ENCODE data around the gene HOXD9. TPM values are rescaled to one million over a fixed set of nuclear protein-coding genes. Genes with fewer than 3 reads are reported as not detected.

HOXD9 gene
- polyA plus RNA-seq, 1 of the 3 experiments (the other 2 are of a cell fraction): 4.8 TPM

DNA sequence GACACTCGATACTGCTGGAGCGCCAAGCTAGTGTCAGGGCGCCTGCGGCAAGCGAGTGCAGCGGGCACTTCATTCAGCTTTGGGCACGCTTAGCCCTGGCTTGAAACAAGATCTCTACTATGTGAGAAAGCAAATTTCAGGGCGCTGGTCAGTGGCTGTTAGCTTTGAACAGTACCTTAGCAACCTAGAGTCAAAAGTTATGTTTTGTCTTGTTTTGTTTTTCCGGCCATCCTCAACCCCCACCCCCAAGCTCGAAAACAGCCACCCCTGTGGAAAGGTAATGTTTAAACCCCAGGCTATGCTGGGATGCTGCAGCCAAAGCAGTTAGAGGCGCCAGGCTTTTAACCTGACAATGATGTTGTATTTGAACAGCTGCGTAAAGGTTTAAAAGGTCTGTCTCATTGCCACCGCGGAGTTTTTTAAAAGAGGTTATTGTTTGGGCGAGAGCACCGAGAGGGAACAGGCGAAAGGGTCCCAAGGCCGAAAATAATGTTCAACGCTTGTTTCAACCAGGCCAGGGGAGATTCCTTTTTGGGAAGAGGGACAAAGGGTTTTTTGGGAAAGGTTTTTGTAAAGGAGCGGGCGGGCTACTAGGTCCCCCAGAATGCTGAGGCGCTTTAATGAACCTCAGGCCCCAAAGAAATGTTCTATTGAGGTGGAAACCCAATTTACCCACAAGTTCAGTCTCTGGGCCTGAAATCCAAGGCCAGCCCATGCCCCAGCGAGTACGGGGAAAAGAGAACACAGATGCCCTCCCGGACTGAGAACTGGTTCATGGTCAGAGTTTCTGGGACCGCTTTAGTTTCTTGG is 8.2 kb upstream of the HOXD9 start:
- POLR2A ChIA-PET: no interaction called here
- H3F3A ChIP-seq (replicated peaks; ENCODE audit: insufficient read depth): peaks cover 2% of the 10 kb centered on the region
- H2AFZ ChIP-seq (ENCODE audit: low read depth): no peak overlapping the region
- H3K36me3 ChIP-seq (replicated peaks in 1 of 2; ENCODE audit: control insufficient read depth in 1 of 2, insufficient read depth in 2 of 2, low read length in 1 of 2): no peaks in the 10 kb centered on the region
- H3K27me3 ChIP-seq (ENCODE audit: insufficient read depth): peaks cover 71% of the 10 kb centered on the region; the same call in 1 of the 2 replicates
- no peak overlapping the region for H3K4me3 ChIP-seq (ENCODE audit: low read depth in 2 of 2, low read length in 1 of 2)
- no peak for TF ChIP-seq ELF1 (IDR thresholded peaks at IDR 0.05)
- TF ChIP-seq CHD2 (IDR thresholded peaks at IDR 0.05; ENCODE audit: low read length, partially characterized antibody): no peak
- TF ChIP-seq POLR2AphosphoS5 (IDR thresholded peaks at IDR 0.05; ENCODE audit: low read depth, low read length): no peak
- TF ChIP-seq EZH2phosphoT487 (IDR thresholded peaks at IDR 0.05; ENCODE audit: borderline replicate concordance, low read depth): no peak
- no peak for TF ChIP-seq FOXM1 (IDR thresholded peaks at IDR 0.05; ENCODE audit: low read depth)
- no peak for TF ChIP-seq TCF12 (IDR thresholded peaks at IDR 0.05)
- TF ChIP-seq, protein P1, sequence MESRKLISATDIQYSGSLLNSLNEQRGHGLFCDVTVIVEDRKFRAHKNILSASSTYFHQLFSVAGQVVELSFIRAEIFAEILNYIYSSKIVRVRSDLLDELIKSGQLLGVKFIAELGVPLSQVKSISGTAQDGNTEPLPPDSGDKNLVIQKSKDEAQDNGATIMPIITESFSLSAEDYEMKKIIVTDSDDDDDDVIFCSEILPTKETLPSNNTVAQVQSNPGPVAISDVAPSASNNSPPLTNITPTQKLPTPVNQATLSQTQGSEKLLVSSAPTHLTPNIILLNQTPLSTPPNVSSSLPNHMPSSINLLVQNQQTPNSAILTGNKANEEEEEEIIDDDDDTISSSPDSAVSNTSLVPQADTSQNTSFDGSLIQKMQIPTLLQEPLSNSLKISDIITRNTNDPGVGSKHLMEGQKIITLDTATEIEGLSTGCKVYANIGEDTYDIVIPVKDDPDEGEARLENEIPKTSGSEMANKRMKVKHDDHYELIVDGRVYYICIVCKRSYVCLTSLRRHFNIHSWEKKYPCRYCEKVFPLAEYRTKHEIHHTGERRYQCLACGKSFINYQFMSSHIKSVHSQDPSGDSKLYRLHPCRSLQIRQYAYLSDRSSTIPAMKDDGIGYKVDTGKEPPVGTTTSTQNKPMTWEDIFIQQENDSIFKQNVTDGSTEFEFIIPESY (IDR thresholded peaks at IDR 0.05; ENCODE audit: borderline replicate concordance, low read depth): no peak
- no peak for TF ChIP-seq TEAD4 (IDR thresholded peaks at IDR 0.05; ENCODE audit: borderline replicate concordance, insufficient read depth)
- no peak for TF ChIP-seq YY1 (IDR thresholded peaks at IDR 0.05; ENCODE audit: low read depth)
- TF ChIP-seq GABPA (IDR thresholded peaks at IDR 0.05; ENCODE audit: low read depth): no peak
- no peak for TF ChIP-seq USF1 (IDR thresholded peaks at IDR 0.05; ENCODE audit: borderline replicate concordance, low read depth)
- no peak for TF ChIP-seq CTCF (IDR thresholded peaks at IDR 0.05)
- no peak for TF ChIP-seq JUND (IDR thresholded peaks at IDR 0.05)
- TF ChIP-seq EP300 (IDR thresholded peaks at IDR 0.05; ENCODE audit: borderline replicate concordance in 1 of 2, low read depth in 1 of 2, low read length in 1 of 2): no peak
- TF ChIP-seq, protein P2, sequence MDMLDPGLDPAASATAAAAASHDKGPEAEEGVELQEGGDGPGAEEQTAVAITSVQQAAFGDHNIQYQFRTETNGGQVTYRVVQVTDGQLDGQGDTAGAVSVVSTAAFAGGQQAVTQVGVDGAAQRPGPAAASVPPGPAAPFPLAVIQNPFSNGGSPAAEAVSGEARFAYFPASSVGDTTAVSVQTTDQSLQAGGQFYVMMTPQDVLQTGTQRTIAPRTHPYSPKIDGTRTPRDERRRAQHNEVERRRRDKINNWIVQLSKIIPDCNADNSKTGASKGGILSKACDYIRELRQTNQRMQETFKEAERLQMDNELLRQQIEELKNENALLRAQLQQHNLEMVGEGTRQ (IDR thresholded peaks at IDR 0.05; ENCODE audit: borderline replicate concordance, low read depth, low read length): no peak
- no peak for TF ChIP-seq RAD21 (IDR thresholded peaks at IDR 0.05; ENCODE audit: low read length)
- DNase-seq: no peak
- H3K27ac ChIP-seq (ENCODE audit: low read depth in 2 of 2, low read length in 1 of 2): no peak overlapping the region
- H3K79me2 ChIP-seq (ENCODE audit: insufficient read depth): no peaks in the 10 kb centered on the region
- H3K9me2 ChIP-seq: no peaks in the 10 kb centered on the region
- no peaks in the 10 kb centered on the region for H3K9me3 ChIP-seq
- H3K9ac ChIP-seq: no peak overlapping the region
- H4K20me1 ChIP-seq (ENCODE audit: insufficient read depth): no peaks in the 10 kb centered on the region
- peaks cover 0 to 10% of the 10 kb centered on the region in 2 experiments; a peak in 2 of 4 replicates for H3K4me1 ChIP-seq (ENCODE audit: control insufficient read depth in 1 of 2, insufficient read depth in 2 of 2, low read depth in 1 of 2, low read length in 1 of 2)
- 86% methylated on average over 25 of the region's 26 CpGs for WGBS (ENCODE audit: low lambda C conversion rate)
- H3K4me2 ChIP-seq: no peak overlapping the region
- CTCF ChIA-PET: interaction anchor here (0.7 to 17.7 kb wide), 12 partner anchors 9 to 1033 kb away, joined by 3 to 264 read pairs (median 4); partner anchors contain the start of genes HOXD12, HOXD13 and HOXD9
